Stomach (tissue), 4 donors: ENCODE data around the gene MACC1.

Experiments used
- CTCF ChIP-seq, 7 experiments: fragments of 450-650 bp in 4 of 7; fragments of 200-600 bp in 3 of 7; sonication (generic) in 3 of 7; IDR thresholded peaks; one replicate each; pipeline ENCODE4 v1.5.1; 2016 to 2019; ENCODE audit warnings: antibody characterized with exemption in 7 of 7, control low read depth in 2 of 7, mild to moderate bottlenecking in 1 of 7
- POLR2A ChIP-seq, 4 donors: fragments of 450-650 bp; IDR thresholded peaks; one replicate each; pipeline ENCODE4 v1.6.1; 2016; ENCODE audit warnings: antibody characterized with exemption in 4 of 4, control low read depth in 2 of 4, mild to moderate bottlenecking in 1 of 4, moderate library complexity in 1 of 4

- TF ChIP-seq CTCF (IDR thresholded peaks at IDR 0.05) = no peak
- TF ChIP-seq POLR2A (IDR thresholded peaks at IDR 0.05) = no peak
These were observed 27.3 kb downstream of the MACC1 start for GRCh38 chr7:20189852-20190251.
